GM19372 (cell line): ENCODE results near the gene RHCG.

ENCODE experiments used
- ATAC-seq: cut with Tn5 transposase; IDR thresholded peaks from one replicate; pipeline ENCODE4 v1.9.1; 2021; ENCODE audit warnings: mild to moderate bottlenecking, low read depth, moderate library complexity; ENCODE audit not compliant: unreplicated experiment

RHCG gene

DNA sequence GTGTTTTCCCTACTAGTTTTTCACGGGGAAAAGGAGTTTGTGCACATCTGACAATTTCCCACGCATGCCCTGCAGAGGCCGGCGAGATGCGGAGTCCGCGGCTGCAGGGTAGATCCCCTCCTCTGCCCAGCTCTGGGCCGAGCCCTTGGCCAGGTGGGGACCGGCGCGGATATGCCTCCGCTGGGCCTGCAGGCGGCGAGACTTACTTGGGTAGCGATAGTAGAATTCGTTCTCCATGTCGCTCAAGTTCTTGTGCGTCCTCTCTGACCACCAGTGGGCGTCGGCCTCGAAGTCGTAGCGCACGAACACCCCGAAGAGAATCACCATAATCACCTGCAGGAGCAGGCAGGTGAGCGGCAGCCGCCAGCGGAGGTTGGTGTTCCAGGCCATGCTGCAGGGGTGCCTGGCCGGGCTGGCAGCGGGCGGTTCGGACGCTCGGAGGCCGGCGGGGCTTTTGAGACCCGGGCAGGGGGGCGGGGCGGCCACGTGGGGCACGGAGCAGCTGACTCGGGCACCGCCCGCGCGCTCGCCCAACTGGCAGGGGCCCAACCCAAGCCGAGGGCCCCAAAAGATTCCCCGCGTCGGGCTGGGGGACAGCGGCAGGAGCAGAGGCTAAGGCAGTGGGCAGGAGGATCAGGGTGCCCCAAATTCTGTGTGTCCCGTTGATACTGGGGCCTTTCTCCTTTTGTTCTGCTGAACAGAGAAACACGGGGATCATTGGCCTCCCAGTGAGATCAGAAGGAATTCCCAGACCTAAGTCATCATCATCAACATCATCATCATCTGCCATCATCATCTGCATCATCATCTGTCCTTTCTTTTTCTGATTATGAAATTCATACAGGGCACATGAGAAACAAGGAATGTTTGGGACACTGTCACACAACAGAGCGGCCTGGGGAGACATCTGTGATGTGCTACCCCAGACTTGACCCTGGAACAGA, at the start of gene RHCG:
RHCG (minus strand) TSS at position 429 of the 944 bp plus-strand sequence; CDS start at position 390, 39 bp downstream.
- ATAC-seq, result no peak

DNA sequence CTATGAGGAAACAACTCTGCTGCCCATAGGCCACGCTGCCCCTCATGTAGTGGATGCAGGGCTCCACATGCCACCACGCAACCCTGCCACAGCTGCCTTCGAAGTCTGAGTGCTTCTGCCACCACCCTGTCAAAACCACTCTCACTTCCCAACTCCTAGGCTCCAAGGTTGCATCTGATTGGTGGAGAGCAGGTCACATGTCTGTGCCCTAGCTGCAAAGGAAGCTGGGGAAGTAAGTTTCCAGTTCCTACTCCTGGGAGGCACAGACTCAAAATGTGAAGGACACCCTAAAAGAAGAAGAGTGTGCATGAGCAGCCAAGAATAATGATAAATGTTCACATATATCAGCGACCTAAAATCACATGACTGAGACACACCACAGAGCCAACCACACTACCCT, 47.0 kb upstream of the RHCG start:
- no peak for ATAC-seq

DNA sequence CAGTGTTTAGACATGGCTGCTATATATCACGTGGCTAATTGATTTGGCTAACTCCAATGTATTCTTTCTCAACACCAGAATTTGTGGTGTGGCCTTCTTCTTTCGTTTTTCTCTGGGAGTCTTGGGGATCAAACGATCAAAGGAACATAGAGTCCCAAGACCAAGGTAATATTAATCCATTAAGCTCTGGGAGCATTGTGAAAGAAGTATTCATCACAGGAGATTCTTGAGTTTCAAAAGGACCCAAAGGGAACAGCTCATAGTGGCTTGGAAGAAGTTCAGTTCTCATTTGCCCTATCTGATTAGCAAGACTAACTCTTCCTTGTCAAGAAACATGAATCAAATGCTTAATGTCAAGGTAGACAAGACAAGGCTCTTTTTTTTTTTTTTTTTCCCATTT, 46.0 kb upstream of the RHCG start:
- ATAC-seq, result no peak

DNA sequence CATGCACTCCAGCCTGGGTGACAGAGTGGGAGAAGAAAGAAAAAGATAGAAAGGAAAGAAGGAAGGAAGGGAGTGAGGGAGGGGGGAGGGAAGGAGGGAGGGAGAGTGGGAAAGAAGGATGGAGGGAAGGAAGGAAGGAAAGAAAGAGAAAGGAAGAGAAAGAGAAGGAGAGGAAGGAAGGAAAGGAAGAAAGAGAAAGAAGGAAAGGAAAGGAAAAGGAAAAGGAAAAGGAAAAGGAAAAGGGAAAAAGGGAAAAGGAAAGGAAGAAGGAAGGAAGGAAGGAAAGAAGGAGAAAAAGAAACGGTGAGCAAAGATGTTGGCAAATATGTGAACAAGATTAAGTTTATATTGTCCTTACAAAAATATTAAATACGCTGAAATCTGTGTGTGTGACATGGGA, 42.6 kb upstream of the RHCG start:
- no peak for ATAC-seq

DNA sequence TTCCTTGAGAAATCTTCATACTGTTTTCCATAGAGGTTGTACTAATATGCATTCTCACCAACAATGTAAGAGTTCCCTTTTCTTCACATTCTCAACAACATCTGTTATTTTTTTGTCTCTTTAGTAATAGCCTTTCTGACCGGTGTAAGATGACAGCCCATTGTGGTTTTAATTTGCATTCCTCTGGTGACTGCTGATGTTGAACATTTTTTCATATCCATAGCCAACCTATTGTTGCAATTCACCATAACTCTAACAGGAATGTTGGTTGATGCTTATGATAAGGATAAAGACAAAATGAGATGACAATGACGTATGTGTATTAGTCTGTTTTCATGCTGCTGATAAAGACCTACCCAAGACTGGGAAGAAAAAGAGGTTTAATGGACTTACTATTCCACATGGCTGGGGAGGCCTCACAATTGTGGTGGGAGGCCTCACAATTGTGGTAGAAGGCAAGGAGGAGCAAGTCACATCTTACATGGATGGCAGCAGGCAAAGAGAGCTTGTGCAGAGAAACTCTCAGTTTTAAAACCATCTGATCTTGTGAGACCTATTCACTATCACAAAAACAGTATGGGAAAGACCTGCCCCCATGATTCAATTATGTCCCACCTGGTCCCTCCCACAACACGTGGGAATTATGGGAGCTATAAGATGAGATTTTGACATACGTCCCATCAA, 37.6 kb upstream of the RHCG start:
- no peak for ATAC-seq

DNA sequence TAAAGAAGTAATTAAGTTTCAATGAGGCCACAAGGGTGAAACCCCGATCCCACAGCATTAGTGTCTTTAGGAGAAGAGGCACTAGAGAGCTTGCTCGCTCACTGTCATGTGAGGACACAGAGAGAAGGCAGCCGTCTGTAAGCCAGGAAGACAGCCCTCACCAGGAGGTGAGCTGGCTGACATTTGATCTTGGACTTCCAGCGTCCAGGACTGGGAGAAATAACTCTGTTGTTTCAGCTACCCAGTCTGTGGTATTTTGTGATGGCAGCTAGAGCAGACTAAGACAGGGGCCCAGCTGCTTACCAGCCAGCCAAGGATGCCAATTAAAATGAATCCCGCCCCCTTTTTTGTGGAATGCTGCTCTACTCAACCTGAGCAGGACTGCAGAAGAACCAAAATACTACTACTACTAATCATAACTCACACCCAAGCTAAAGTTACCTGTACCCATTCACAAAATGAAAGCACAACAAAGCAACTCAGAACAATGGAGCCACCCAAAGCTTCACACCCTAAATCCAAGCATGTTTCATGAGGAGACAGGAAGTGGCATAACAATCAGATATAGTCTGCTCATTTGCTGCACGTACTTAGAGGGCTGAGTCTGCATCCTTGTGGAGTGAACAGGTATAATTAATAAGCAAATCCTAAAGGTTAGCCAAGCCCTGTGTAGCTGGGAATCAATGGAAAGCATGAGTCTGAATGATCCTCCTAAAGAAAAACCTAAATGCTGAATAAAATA, 35.6 kb upstream of the RHCG start:
- no peak for ATAC-seq

DNA sequence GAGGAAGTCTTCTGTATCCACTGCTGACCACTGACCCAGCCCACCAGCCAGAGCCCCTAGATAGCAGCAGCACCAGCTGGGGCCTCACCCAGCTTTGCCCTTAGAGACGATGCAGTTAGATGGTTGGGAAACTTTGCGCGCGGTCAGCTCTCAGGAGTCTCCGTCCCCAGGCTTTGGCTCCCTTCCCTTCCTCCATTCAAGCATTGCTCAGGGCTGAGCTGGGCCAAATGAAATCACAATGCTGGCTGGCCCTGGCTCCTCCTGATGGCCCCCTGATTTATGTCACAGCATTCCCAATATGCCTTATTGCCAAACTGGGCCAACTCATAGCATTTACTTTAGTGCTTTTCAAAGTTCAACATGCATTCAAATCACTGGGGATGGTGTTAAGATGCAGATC, 34.6 kb upstream of the RHCG start:
- ATAC-seq, result no peak

DNA sequence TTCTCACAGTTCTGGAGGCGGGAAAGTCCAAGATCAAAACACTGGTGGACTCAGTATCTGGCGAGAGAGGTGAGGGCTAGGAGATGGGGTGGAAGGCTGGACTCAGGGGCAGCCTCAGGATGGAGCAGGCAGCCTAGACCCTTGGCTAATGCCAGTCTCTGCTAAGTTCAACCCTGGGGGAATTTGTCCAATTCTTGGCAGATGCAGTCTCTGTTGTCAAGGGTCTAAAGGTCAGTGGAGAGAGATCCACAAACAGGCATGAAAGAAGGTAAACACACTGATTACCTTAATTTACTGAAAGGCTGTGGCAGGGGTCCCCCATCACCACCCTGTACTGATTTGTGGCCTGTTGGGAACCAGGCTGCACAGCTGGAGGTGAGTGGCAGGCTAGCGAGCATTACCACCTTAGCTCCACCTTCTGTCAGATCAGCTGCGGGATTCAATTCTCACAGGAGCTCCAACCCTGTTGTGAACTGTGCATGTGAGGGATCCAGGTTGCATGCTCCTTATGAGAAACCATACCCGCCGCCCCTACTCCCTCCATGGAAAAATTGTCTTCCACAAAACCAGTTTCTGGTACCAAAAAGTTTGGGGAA, 32.5 kb upstream of the RHCG start:
- no peak for ATAC-seq

DNA sequence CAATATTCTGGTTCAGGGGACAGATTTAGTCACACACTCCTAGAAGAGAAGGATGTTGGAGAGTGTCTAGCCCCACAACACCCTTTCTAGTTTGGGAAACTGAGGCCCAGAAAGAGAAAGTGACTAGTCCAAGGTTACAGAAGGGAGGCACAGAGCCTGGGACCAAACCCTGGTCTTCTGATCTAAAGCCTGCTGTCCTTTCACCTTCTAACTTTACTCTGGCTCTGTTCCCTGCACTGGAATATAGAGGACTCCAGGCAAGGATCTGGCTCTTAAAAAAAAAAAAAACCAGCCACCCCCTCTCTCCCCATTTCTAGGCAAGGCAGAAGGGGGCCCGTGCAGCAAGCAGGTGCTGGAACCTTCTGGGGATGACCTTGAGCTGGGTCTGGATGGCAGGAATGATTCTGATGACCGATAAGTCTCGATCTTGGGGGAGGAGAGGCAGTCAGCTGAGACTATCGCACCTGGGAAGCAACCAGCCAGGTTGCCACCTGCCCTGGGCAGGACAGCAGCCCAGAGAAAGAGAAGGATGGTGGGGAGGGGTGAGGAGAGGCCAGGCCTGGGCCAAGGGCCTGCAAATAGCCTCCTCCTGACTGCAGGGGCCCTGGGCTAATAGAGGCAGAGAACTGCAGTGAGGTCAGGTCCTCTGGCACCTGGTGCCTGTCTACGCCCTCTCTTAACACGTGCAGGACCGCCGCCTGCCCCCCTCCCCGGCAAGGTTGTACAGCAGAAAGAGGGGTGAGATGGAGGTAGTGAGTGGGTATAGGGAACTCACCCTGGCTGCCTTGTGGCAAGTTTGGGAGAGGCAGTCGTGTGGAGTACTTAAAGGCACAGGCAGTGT, 30.4 kb upstream of the RHCG start:
- no peak for ATAC-seq

DNA sequence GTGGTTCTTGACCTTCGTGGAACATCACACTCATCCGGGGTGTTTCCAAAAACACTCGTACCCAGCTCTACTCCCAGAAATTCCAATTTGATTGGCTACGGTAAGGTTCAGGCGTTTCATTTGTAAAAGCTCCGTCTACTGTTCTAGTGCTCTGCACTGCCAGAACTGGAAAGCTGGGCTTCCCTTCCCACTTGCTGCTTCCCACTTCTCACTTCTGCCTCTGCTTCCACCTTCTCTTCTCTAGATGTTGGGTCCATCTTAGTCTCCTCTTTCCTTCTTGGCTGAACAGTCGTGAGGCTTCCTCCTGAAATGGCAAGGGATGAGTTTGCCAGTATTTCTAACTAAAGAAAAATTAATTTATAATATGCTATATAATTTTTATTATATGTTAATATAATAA, 29.8 kb upstream of the RHCG start:
- ATAC-seq, result no peak

DNA sequence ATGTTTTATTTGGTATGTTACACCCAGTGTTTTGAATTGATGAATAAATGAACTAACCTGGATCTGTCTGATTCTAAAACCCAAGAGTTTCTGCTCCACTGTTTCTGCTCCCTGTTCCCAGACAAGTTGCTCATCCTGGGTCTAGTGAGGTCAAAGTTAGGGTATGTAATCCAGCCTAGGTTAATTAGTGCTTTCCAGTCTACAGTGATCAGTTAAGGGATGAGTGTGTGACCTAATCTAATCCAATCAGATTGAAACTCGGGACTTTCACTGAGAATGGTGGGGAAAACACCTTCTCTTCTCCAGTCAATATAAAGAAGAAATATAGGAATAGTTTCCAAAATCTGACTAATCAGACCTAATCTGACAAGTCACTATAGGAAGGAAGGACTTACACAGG, 27.8 kb upstream of the RHCG start:
- no peak for ATAC-seq

DNA sequence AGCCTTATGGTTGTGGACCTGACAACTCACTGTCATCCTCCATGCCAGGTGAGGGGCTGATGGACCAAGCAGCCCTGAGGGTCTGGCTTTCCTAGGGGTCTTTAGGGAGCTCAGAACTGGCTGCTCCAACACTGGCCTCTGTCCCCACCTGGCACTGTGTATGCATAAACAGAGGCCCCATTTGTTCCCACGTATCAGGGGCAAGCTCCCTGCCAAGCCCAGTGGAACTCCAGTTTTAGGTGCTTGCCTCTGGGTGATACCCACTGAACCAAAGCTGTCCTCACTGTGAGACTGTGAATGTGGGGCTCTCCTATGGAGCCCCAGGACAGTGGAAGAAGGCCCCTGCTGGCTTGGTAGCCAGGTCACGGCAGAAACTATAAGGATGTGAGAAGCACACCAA, 26.7 kb upstream of the RHCG start:
- no peak for ATAC-seq

DNA sequence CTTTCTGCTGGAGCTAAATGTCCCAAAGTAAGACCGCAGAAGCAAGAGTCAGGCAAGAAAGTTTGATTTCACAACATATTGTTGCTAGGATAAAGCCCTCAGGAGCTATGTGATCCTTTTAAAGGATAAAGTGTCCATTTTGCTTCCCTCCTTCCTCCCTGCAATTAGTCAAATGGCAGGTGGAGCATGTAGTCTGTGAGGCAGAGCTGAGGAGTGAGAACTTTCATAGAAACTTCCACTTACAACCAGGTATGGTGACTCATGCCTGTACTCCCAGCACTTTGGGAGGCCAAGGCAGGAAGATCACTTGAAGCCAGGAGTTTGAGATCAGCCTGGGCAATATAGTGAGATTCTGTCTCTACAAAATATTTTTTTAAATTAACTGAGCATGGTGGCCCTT, 25.2 kb upstream of the RHCG start:
- ATAC-seq, result no peak

DNA sequence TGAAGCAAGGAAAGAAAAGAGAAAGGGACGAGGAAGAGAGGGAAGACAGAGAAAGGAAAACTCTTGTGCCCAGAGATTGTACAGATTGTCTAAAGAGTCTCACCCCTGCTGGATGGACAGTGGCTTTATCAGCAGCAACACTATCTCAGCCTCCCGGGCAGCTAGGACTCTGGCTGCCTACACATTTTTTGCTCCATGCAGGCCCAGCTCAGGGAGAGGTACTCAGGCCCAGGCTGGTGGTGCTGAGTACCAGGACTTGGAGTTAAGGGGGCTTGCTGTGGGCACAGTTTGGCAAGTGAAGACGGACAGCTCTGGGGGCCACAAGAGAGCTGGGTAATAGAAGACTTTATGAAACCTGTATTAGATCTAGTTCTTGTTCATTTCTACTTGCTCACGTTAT, 19.1 kb upstream of the RHCG start:
- ATAC-seq, result no peak

DNA sequence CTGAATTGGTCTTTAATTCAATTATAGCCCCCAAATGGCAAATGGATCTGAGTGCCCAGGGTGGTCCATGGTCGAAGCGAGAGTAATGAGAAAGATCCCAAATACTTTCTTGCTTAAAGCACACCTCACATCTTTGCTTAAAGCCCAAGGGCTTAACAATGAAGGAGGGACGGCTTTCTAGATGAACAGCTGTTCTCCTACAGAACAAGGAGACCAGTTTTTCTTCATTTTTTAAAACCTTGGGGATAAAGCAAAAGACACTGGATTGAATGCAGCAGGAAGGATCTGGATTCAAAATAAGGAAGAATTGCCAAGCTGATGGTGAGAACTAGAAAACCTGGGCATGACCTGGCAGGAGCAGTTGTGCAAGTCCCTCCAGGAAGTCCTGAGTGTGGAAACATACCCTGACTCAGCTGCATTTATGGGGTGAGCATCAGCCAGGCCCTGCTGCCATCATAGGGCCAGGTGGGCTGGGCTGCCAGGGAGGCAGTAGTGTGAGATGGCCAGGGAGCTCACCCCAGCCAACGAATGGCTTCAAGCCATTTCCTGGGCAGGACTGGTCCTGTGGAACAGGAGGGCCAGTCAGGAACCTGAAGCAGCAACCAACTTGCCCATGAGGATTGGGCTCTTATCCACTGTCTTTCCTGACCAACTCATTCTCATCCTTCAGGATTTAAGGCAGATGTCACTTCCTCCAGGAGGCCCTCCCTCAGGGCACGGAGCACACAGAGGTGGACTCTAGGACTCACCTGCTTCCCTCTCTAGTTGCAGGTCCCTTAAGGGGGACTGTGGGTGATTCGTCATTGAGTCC, 18.4 kb upstream of the RHCG start:
- no peak for ATAC-seq

DNA sequence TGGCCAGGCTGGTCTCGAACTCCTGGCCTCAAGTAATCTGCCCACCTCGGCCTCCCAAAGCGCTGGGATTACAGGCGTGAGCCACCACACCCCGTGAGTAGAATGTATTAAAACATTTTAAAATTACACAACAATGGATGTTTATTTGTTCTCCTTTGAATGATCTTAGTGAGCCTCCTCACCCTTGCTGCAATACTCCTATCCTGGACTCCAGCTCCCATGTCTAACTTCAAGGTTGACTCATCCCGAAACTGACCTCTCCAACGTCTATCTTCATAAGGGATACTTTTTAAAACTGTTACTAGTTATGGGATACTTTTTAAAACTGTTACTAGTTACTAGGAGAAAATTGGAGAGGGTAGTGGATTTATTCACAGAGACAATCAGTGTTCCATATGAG, 17.8 kb upstream of the RHCG start:
- ATAC-seq, result no peak

DNA sequence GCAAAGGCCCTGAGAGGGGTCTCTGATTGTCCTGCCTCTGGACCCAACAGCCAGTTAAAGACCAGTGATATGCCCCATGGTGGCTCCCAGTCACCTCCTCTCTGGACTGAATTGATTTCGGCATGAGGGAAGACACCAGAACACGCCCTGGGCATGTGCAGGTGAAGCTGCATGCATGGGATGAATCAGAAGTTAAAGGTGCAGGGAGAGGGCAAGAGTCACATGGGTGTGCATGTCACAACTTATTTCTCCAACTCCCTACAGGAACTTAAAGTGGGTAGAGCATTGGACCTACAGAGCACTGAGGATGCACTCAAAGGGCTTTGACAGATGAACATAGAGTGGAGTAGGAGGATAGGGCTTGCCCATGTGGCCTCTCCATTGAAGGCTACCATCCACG, 16.9 kb upstream of the RHCG start:
- ATAC-seq, result no peak

DNA sequence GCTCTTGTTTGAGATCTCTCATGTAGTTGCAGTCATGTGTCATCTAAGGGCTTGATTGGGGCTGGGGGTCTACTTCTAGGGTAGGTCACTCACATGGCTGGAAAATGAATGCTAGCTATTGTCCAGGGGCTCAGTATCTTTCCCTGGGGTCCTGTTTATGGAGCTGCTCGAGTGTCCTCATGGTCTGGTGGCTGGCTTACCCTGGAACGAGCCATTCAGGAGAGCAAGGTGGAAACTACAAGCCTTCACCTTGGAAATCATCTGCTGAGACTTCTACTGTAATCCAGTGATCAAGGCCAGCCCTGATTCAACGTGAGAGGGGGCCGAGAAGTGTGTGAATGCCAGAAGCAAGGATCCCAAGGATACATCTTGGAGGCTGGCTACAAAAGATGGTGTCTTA, 16.2 kb upstream of the RHCG start:
- ATAC-seq, result no peak

DNA sequence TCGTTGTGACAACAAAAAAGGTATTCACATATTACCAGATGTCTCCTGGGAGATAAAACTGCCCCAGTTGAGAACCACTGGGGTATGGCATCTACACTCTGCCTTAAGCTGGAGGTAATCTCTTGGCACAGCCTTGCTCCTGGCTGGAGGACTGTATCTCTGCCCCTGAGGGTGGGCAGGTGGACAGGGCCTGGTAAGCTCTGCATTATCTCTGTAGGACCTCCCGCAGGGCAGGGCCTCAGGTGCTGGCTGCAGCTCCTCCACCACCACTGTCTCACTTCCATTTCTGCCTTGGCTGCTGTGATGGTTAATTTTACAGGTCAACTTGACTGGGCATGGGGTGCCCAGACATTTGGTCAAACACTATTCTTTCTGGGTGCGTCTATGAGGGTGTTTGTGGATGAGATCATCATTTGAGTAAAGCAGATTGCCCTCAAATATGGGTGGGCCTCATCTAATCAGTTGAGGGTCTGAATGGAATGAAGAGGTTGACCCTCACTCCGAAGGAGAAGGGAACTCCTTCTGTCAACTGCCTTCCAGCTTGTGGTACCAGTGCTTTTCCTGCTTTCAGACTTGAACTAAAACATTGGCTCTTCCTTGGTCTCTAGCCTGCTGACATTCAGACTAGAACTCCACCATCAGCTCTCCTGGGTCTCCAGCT, 9.8 kb upstream of the RHCG start:
- no peak for ATAC-seq
